GM19397 (cell line): ENCODE data around the gene SLC43A3.

Experiments
- ATAC-seq: cut with Tn5 transposase; IDR thresholded peaks from one replicate; pipeline ENCODE4 v1.9.1; 2021; ENCODE audit warnings: mild to moderate bottlenecking, moderate library complexity; ENCODE audit not compliant: unreplicated experiment

Gene SLC43A3

DNA sequence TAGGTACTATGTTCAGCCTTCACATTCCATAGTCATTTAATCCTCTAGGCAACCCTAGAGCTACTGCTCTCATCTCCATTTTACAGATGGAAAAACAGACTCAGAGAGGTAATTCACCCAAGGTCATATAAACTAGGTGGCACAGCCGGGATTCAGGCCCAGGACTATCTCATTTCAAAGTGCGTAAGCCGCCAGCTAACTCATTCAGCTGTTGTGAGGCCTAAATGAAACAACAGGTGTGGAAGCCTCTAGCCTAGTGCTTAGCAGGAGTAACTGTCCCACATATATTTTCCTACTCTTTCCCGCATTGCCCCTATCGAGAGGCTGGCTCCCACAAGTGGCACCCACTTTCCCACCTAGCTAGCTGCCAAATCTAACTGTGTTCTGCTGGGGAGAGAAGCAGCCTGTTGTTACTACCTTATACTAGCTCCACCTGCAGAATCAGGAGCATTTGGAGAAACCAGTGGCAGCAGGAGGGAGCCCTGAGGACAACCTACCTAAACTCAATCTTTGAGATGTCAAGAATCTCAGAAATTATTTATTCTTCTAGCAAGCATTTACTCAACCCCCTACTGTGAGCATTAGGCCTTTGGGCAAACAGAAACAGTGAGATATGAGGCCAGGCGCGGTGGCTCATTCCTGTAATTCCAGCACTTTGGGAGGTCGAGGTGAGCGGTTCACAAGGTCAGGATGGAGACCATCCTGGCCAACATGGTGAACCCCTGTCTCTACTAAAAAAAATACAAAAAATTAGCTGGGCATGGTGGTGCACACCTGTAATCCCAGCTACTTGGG lies 66.8 kb downstream of the SLC43A3 start:
- ATAC-seq: no peak

DNA sequence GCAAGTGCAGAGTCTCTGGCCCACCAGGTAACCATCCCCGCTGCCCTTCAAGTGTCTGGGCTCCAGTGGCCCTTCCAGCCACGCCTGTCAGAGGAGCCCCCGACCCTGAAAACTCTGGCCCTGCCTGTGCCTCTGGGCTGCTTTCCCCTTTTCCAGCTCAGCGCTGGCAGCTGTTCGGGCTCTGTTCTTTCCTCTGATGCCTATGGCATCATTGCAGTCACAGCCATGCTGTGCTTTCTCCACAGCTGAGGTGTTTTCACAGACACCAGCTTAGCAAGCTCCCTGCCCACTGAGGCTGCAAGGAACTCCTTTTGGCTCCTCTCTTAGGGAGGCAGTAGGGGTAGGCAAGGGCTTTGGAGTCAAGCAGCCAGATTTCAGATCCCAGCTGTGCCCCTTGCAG lies 67.5 kb downstream of the SLC43A3 start:
- ATAC-seq: no peak

DNA sequence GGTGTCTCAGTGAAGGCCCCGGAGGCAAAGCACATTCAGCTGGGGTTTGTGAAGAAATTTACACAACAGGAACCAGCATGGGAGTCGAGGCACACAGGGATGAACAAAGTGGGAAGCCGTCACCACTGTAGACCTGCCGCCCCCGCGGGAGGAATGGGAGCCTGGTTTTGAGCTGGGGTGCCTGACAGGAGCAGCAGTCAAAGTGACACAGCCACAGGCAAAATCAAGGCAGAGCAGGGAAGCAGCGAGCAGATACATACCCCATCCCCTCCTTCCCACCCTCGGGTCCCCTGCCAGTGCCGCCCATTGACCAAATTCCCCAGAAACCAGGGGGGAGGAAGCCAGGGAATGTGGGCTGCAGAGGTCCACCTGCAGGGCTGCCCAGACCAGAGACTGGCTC lies 67.9 kb downstream of the SLC43A3 start:
- ATAC-seq: no peak

DNA sequence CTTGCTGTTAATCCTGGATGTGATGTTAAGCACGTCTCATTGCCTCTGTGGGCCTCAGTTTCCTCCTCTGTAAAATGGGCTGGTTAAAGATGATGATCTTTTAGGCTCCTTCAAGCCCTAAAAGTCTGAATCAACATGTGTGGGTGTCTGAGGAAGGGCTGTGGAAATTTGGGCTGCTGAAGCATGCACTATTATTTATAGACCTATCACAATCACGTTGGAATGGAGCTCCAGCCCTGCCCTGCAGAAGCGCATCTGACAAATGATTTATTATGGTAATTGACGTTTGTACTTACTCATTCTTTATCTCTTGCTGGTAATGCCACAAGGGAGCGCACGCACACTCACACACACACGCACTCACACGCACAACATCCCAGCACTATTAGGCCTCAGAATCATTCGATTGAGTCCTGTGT lies 68.4 kb downstream of the SLC43A3 start:
- ATAC-seq: no peak

DNA sequence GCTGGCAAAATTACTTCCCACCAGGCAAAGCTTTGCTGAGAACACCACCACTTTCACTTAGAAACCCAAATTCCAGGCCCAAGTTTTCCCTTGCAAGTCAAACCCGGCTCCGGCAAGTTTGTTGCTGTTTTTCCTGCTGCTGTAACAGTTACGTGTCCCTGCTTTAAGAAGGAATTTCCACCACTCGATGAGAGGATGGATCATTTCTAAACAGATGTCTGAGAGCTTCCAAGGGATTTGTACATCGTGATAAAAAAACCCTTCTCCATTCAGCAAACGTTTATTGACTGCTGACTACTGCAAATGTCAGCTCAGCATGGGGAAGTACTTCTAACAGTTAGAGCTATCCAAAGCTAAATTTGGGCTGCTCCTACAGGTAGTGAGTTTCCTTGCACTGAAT lies 69.1 kb downstream of the SLC43A3 start:
- no peak for ATAC-seq

DNA sequence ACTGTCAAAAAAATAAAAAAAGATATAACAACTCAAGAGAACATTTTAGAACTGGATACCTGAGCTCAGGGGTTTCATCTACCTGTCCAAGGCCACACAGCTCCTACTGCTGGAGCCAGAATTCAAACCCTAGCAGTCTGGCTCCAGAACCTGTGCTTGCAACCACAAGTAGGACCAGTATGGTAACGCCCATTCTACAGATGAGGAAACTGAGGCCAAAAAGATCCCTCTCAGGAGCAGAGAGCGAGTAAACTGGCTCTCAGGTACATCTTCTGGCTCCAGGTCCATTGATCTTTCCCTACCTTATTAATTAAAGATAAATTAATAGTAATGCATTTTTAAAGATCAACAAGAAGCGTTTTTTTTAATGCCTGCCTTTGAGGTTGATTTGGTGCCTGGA lies 69.6 kb downstream of the SLC43A3 start:
- ATAC-seq: no peak
